GM12878 (cell line): Measurements from ENCODE around the gene ITGBL1. TPM values are rescaled to one million over a fixed set of nuclear protein-coding genes. Genes with fewer than 3 reads are reported as not detected.

Experiments
- ATAC-seq: fragments of 200-7000 bp; cut with Tn5 transposase; 3 replicates; pipeline ENCODE4 v1.9.1; 2020; ENCODE audit warnings: mild to moderate bottlenecking, moderate library complexity
- BruUV-seq: library from RNA; stranded (reverse); fragments of 400-500 nt; replicated peaks from 2 replicates; lab custom pipeline; 2021; lab: Mats Ljungman, UMichigan
- CTCF ChIA-PET: fragments of 300-600 bp; sonication (Branson Sonifier 250); formaldehyde crosslinking; extraction: SDS; loops from one replicate; lab custom pipeline; 2021; ENCODE audit warnings: inconsistent platforms; lab: Yijun Ruan, JAX
- POLR2A ChIA-PET: fragments of 350-600 bp; formaldehyde crosslinking; extraction: SDS; loops from one replicate; lab custom pipeline; 2021; ENCODE audit warnings: inconsistent platforms; lab: Charles Lee
- RAD21 ChIA-PET: fragments of 300-600 bp; sonication (Branson Sonifier 250); formaldehyde crosslinking; loops from one replicate; lab custom pipeline; 2023; ENCODE audit warnings: antibody characterized with exemption; ENCODE audit not compliant: unreplicated experiment; lab: Charles Lee
- SMC1A ChIA-PET: fragments of 300-600 bp; sonication (Branson Sonifier 250); formaldehyde crosslinking; loops from one replicate; lab custom pipeline; 2023; ENCODE audit not compliant: unreplicated experiment, uncharacterized antibody; lab: Charles Lee
- DNase-seq: peaks from one replicate; pipeline ENCODE4 v3.0.0-alpha.2; 2011; ENCODE audit warnings: low read depth, low spot score
- FAIRE-seq: peaks from 3 replicates; lab custom pipeline; 2011; peaks lifted over from hg19 to GRCh38; lab: Jason Lieb, UNC
- H2AFZ ChIP-seq: 2 replicates; pipeline ENCODE4 v1.6.0; 2011; ENCODE audit warnings: low read depth, low read length, control low read depth; ENCODE audit not compliant: control insufficient read depth
- H3K27ac ChIP-seq: 2 replicates; pipeline ENCODE4 v1.5.1; 2011; ENCODE audit warnings: control low read depth; ENCODE audit not compliant: control insufficient read depth, insufficient read depth
- H3K27me3 ChIP-seq, 2 experiments: replicated peaks in 1 of 2; 2 replicates each; pipeline versions ENCODE4 v1.6.0 to v1.6.1; 2011; ENCODE audit warnings: low read length in 1 of 2; ENCODE audit not compliant: control insufficient read depth in 2 of 2, insufficient read depth in 2 of 2
- H3K36me3 ChIP-seq, 2 experiments: 2 replicates each; pipeline ENCODE4 v1.5.1; 2011; ENCODE audit warnings: low read length in 1 of 2; ENCODE audit not compliant: control insufficient read depth in 2 of 2, insufficient read depth in 2 of 2
- H3K4me1 ChIP-seq: 2 replicates; pipeline ENCODE4 v1.6.1; 2011; ENCODE audit warnings: mild to moderate bottlenecking, low read length, moderate library complexity, mixed read lengths; ENCODE audit not compliant: control insufficient read depth, insufficient read depth
- H3K4me2 ChIP-seq: 2 replicates; pipeline ENCODE4 v1.6.0; 2011; ENCODE audit warnings: control low read depth; ENCODE audit not compliant: control insufficient read depth, insufficient read depth
- H3K4me3 ChIP-seq: fragments of 200-600 bp; sonication (generic); 2 replicates; pipeline ENCODE4 v1.5.1; 2016
- H3K79me2 ChIP-seq: 2 replicates; pipeline ENCODE4 v1.6.0; 2011; ENCODE audit warnings: low read length; ENCODE audit not compliant: control insufficient read depth, insufficient read depth
- H3K9ac ChIP-seq: 2 replicates; pipeline ENCODE4 v1.8.0; 2011; ENCODE audit warnings: low read length, control low read depth, mixed read lengths; ENCODE audit not compliant: control insufficient read depth, insufficient read depth
- H3K9me3 ChIP-seq: replicated peaks from 3 replicates; pipeline ENCODE4 v1.5.1; 2011; ENCODE audit warnings: mild to moderate bottlenecking, low read length; ENCODE audit not compliant: control insufficient read depth, insufficient read depth
- H4K20me1 ChIP-seq: 2 replicates; pipeline ENCODE4 v1.6.0; 2011; ENCODE audit not compliant: control insufficient read depth, insufficient read depth
- NFXL1 ChIP-seq: fragments of 450-650 bp; IDR thresholded peaks from 2 replicates; pipeline ENCODE4 v1.6.1; 2017; ENCODE audit warnings: antibody characterized with exemption, mild to moderate bottlenecking, borderline replicate concordance
- NR2C2 ChIP-seq: IDR thresholded peaks from 2 replicates; pipeline ENCODE4 v1.6.1; 2011; ENCODE audit warnings: borderline replicate concordance, low read depth; ENCODE audit not compliant: control insufficient read depth, insufficient read length
- PML ChIP-seq: IDR thresholded peaks from 2 replicates; pipeline ENCODE4 v1.6.1; 2012; ENCODE audit warnings: low read length, inconsistent platforms
- POLR2A ChIP-seq: IDR thresholded peaks from 2 replicates; pipeline ENCODE4 v1.6.1; 2011; ENCODE audit warnings: low read depth, mild to moderate bottlenecking, low read length
- TAF1 ChIP-seq: IDR thresholded peaks from 2 replicates; pipeline ENCODE4 v1.6.1; 2011; ENCODE audit warnings: mild to moderate bottlenecking, low read depth, low read length, borderline replicate concordance
- YBX1 ChIP-seq: fragments of 450-650 bp; IDR thresholded peaks from 2 replicates; pipeline ENCODE4 v1.6.1; 2016; ENCODE audit warnings: antibody characterized with exemption
- ZNF384 ChIP-seq: IDR thresholded peaks from 2 replicates; pipeline ENCODE4 v1.6.1; 2012; ENCODE audit warnings: low read depth, mild to moderate bottlenecking, low read length, improper control_type of control experiment, borderline replicate concordance
- WGBS: methylation state at CpG from one replicate; pipeline ENCODE4 v1.1.6; 2016; ENCODE audit warnings: low lambda C conversion rate; ENCODE audit not compliant: insufficient replicate concordance, insufficient coverage; ENCODE audit errors: missing lambda C conversion rate; 5-methylcytosine and 5-hydroxymethylcytosine counted together
- in situ Hi-C: fragments of 300-500 bp; cut with MboI; formaldehyde crosslinking; loops from 9 replicates; pipeline ENCODE4 v1.14.3; 2018; ENCODE audit warnings: mixed read lengths
- intact Hi-C: fragments of 100-400 bp; cut with micrococcal nuclease; formaldehyde crosslinking; loops from one replicate; pipeline ENCODE4 v1.14.2; 2022; ENCODE audit not compliant: unreplicated experiment
- polyA plus RNA-seq, 11 experiments: library from polyadenylated mRNA; depleted of rRNA in 4 of 11; unstranded in 6 of 11; stranded (reverse) in 5 of 11; fragments of >200 nt; fragmentation: Nextera tagmentation in 4 of 11; fragmentation: Illumina TruSeq in 1 of 11; extraction: Ambion mirVana in 4 of 11; extraction: Trizol in 1 of 11; gene quantifications; 1 replicate in 1 of 11; 2 replicates in 10 of 11; pipeline versions ENCODE4 v1.2.1 to v1.2.3, GENCODE V29; 2011 to 2016; ENCODE audit warnings: inconsistent platforms in 2 of 11, missing spikeins in 2 of 11, low read depth in 1 of 11
- total RNA-seq, 4 experiments: library from RNA; depleted of rRNA in 3 of 4; stranded (reverse); fragments of >200 nt in 3 of 4; fragmentation: Illumina TruSeq in 1 of 4; extraction: Trizol in 1 of 4; gene quantifications; 2 replicates each; pipeline versions ENCODE4 v1.2.1 to v1.2.3, GENCODE V29; 2013 to 2021
- TF ChIP-seq, protein P1 (sequence below): IDR thresholded peaks from 2 replicates; pipeline ENCODE4 v1.6.1; 2011; ENCODE audit warnings: low read depth, low read length, improper control_type of control experiment, borderline replicate concordance
- TF ChIP-seq, protein P2 (sequence below): IDR thresholded peaks from 2 replicates; pipeline ENCODE4 v1.6.1; 2011; ENCODE audit warnings: low read depth, mild to moderate bottlenecking, low read length, moderate library complexity, borderline replicate concordance; ENCODE audit errors: extremely low read depth

The ITGBL1 gene
- total and polyA plus RNA-seq, 10 of the 15 experiments (the other 5 are each of a cell fraction or from before 2014, with no cell fraction given): 0.17 to 2.8 (median 0.28) TPM; not detected in 3

DNA sequence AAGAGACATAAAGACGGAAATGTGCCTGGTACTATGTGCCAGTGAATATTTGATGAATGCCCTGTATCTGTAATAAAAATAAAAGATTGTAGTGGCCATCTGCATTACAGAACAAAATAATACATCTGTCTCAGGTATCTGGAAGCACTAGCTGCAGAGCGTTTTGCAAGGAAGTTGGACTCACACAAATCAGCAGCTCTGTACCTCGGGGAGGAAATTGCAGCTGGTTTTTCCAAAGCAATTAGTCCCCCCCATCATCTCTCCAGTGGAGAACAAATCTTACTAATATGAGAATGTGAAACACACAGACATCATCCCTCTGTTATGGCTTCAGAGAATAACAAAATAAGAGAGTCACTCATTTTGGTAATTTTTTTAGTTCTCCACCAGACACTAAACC is 245.3 kb downstream of the ITGBL1 start:
- Histone ChIP-seq H3K27me3 (no peaks in the 10 kb centered on the region), H3K36me3 (no peaks in the 10 kb centered on the region), H3K27ac (no peak overlapping the region), H3K9me3 (no peaks in the 10 kb centered on the region; the same call in 2 of the 3 replicates), H3K4me3 (no peak overlapping the region), H3K9ac (no peak overlapping the region), H3K79me2 (no peaks in the 10 kb centered on the region), H4K20me1 (no peaks in the 10 kb centered on the region), H3K4me1 (no peaks in the 10 kb centered on the region), H3K4me2 (no peak overlapping the region), H2AFZ (no peak overlapping the region)
- DNase-seq: no peak
- FAIRE-seq: no peak
- in situ Hi-C loops (no loop called here), intact Hi-C loops (no loop called here)
- ATAC-seq: no peak
- RAD21 ChIA-PET: no interaction called here
- POLR2A ChIA-PET: no interaction called here
- TF ChIP-seq NFXL1 (no peak), PML (no peak), POLR2A (no peak), ZNF384 (no peak), TAF1 (no peak), NR2C2 (no peak), YBX1 (no peak)
- TF ChIP-seq, protein P1, sequence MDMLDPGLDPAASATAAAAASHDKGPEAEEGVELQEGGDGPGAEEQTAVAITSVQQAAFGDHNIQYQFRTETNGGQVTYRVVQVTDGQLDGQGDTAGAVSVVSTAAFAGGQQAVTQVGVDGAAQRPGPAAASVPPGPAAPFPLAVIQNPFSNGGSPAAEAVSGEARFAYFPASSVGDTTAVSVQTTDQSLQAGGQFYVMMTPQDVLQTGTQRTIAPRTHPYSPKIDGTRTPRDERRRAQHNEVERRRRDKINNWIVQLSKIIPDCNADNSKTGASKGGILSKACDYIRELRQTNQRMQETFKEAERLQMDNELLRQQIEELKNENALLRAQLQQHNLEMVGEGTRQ: no peak
- TF ChIP-seq, protein P2, sequence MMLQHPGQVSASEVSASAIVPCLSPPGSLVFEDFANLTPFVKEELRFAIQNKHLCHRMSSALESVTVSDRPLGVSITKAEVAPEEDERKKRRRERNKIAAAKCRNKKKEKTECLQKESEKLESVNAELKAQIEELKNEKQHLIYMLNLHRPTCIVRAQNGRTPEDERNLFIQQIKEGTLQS: no peak
- no TSS peak for BruUV-seq
- WGBS: 17% methylated on average over 3 of the region's 3 CpGs
- CTCF ChIA-PET: interaction anchor here (1.3 kb wide), 1 partner anchor 10 kb away, joined by 3 read pairs; no protein-coding TSS in a partner anchor
- SMC1A ChIA-PET: no interaction called here
